Right atrium auricular region (tissue), 2 donors: ENCODE measurements around the gene TMEM240. TPM values are rescaled to one million over a fixed set of nuclear protein-coding genes. Genes with fewer than 3 reads are reported as not detected.
"Not testable (repeated sequence)": the region's sequence is repeated elsewhere in the genome, so short reads cannot be mapped to it uniquely, and the experiment has no call there.

Experiments used
- DNase-seq: peaks from one replicate; pipeline ENCODE4 v3.0.0-alpha.2; 2019; ENCODE audit warnings: low spot score
- H3K27ac ChIP-seq, 2 donors: fragments of 200-600 bp; sonication (generic); 1 replicate in 1 of 2; 2 replicates in 1 of 2; pipeline ENCODE4 v1.5.1; 2016 to 2019
- H3K27me3 ChIP-seq, 2 donors: fragments of 200-600 bp; sonication (generic); one replicate each; pipeline versions ENCODE4 v1.5.1 to v1.6.0; 2017 to 2019
- H3K36me3 ChIP-seq: fragments of 200-600 bp; sonication (generic); one replicate; pipeline ENCODE4 v1.5.1; 2016
- H3K4me1 ChIP-seq, 2 donors: fragments of 200-600 bp; sonication (generic); one replicate each; pipeline versions ENCODE4 v1.5.1 to v1.6.0; 2017 to 2019
- H3K4me3 ChIP-seq, 2 donors: fragments of 200-600 bp; sonication (generic); 1 replicate in 1 of 2; 2 replicates in 1 of 2; pipeline ENCODE4 v1.5.1; 2017 to 2019; ENCODE audit warnings: mild to moderate bottlenecking in 1 of 2, moderate library complexity in 1 of 2
- H3K9me3 ChIP-seq, 2 donors: fragments of 200-600 bp; sonication (generic); one replicate each; pipeline ENCODE4 v1.5.1; 2019
- CTCF ChIP-seq, 2 donors: fragments of 200-600 bp; sonication (generic); IDR thresholded peaks; one replicate each; pipeline ENCODE4 v1.5.1; 2019; ENCODE audit warnings: antibody characterized with exemption in 2 of 2
- total RNA-seq, 2 donors: library from RNA; depleted of rRNA; stranded (reverse); fragments of >200 nt; gene quantifications; one replicate each; pipeline ENCODE4 v1.1.0, GENCODE V29; 2016

TMEM240 gene
- total RNA-seq, 2 donors from 2014 or later: 1.4 to 2.8 TPM

- H3K36me3 ChIP-seq: peaks cover 9% of the 10 kb centered on the region
- H3K4me1 ChIP-seq: peaks cover 0 to 19% of the 10 kb centered on the region in 2 donors
- DNase-seq: no peak
- H3K27ac ChIP-seq: peak overlapping the region in 1 of 2 donors; percentile 16
- no peak overlapping the region for H3K4me3 ChIP-seq
- H3K27me3 ChIP-seq: no peaks in the 10 kb centered on the region
- H3K9me3 ChIP-seq: peaks cover 0 to 1% of the 10 kb centered on the region in 2 donors
- no peak for TF ChIP-seq CTCF (IDR thresholded peaks at IDR 0.05)
Measured at GRCh38 chr1:1536938-1537546, 3.4 kb downstream of the TMEM240 start.

- Histone ChIP-seq H3K36me3 (peaks cover 2% of the 10 kb centered on the region), H3K4me1 (peaks cover 0 to 17% of the 10 kb centered on the region in 2 donors)
- DNase-seq: no peak
Measured at GRCh38 chr1:1536019-1536937, 4.1 kb downstream of the TMEM240 start.

GRCh38 chr1:1535201-1536018, 5.0 kb downstream of the TMEM240 start:
- no peak overlapping the region for H3K27ac ChIP-seq
- peaks cover 0 to 9% of the 10 kb centered on the region in 2 donors for H3K4me1 ChIP-seq
- no peak for DNase-seq
- no peaks in the 10 kb centered on the region for H3K36me3 ChIP-seq
- no peak overlapping the region for H3K4me3 ChIP-seq
- H3K27me3 ChIP-seq: no peaks in the 10 kb centered on the region
- peaks cover 0 to 10% of the 10 kb centered on the region in 2 donors for H3K9me3 ChIP-seq
- no peak for TF ChIP-seq CTCF (IDR thresholded peaks at IDR 0.05)

More at GRCh38 chr1:1536019-1536937, 4.1 kb downstream of the TMEM240 start:
- Histone ChIP-seq H3K4me3 (no peak overlapping the region), H3K27me3 (no peaks in the 10 kb centered on the region), H3K9me3 (peaks cover 0 to 9% of the 10 kb centered on the region in 2 donors), H3K27ac (peak overlapping the region in 1 of 2 donors; percentile 16)
- no peak for TF ChIP-seq CTCF (IDR thresholded peaks at IDR 0.05)

GRCh38 chr1:1534401-1535154, 5.8 kb downstream of the TMEM240 start:
- no peak for DNase-seq
- no peaks in the 10 kb centered on the region for H3K36me3 ChIP-seq
- H3K4me3 ChIP-seq: no peak overlapping the region
- H3K9me3 ChIP-seq: peaks cover 0 to 10% of the 10 kb centered on the region in 2 donors
- no peak overlapping the region for H3K27ac ChIP-seq
- H3K4me1 ChIP-seq: peaks cover 0 to 9% of the 10 kb centered on the region in 2 donors
- H3K27me3 ChIP-seq: no peaks in the 10 kb centered on the region
- TF ChIP-seq CTCF (IDR thresholded peaks at IDR 0.05): no peak

- not testable (repeated sequence) for H3K36me3 ChIP-seq, H3K27me3 ChIP-seq
- peak overlapping the region in 1 of 2 donors; percentile 53 for H3K27ac ChIP-seq
Measured at GRCh38 chr1:1533894-1534291, 6.5 kb downstream of the TMEM240 start.

GRCh38 chr1:1533176-1533893, 7.1 kb downstream of the TMEM240 start:
- peak overlapping the region; percentile 53 to 63 for H3K27ac ChIP-seq

More at GRCh38 chr1:1533894-1534291, 6.5 kb downstream of the TMEM240 start:
- not testable (repeated sequence) for DNase-seq, H3K4me1 ChIP-seq, H3K4me3 ChIP-seq, H3K9me3 ChIP-seq

More at GRCh38 chr1:1533176-1533893, 7.1 kb downstream of the TMEM240 start:
- H3K27me3 ChIP-seq, H3K4me1 ChIP-seq, H3K36me3 ChIP-seq, DNase-seq, H3K4me3 ChIP-seq, H3K9me3 ChIP-seq: not testable (repeated sequence)
